Measurements from ENCODE around the gene FDX2. TPM values are rescaled to one million over a fixed set of nuclear protein-coding genes. Genes with fewer than 3 reads are reported as not detected.

The FDX2 gene
- total and polyA plus RNA-seq, 2 of the 13 experiments (the other 11 are each of a cell fraction or from before 2014, with no cell fraction given): 21.0 to 24.7 TPM

DNA sequence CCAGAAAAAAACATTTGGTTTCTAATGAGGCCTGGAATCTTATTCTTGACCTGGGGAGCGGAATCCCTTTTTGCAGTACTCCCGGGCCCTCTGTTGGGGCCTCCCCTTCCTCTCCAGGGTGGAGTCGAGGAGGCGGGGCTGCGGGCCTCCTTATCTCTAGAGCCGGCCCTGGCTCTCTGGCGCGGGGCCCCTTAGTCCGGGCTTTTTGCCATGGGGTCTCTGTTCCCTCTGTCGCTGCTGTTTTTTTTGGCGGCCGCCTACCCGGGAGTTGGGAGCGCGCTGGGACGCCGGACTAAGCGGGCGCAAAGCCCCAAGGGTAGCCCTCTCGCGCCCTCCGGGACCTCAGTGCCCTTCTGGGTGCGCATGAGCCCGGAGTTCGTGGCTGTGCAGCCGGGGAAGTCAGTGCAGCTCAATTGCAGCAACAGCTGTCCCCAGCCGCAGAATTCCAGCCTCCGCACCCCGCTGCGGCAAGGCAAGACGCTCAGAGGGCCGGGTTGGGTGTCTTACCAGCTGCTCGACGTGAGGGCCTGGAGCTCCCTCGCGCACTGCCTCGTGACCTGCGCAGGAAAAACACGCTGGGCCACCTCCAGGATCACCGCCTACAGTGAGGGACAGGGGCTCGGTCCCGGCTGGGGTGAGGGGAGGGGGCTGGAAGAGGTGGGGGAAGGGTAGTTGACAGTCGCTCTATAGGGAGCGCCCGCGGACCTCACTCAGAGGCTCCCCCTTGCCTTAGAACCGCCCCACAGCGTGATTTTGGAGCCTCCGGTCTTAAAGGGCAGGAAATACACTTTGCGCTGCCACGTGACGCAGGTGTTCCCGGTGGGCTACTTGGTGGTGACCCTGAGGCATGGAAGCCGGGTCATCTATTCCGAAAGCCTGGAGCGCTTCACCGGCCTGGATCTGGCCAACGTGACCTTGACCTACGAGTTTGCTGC lies 28.7 kb downstream of the FDX2 start, which contains the start of gene ICAM4 (continued):
- TF ChIP-seq, protein P1, sequence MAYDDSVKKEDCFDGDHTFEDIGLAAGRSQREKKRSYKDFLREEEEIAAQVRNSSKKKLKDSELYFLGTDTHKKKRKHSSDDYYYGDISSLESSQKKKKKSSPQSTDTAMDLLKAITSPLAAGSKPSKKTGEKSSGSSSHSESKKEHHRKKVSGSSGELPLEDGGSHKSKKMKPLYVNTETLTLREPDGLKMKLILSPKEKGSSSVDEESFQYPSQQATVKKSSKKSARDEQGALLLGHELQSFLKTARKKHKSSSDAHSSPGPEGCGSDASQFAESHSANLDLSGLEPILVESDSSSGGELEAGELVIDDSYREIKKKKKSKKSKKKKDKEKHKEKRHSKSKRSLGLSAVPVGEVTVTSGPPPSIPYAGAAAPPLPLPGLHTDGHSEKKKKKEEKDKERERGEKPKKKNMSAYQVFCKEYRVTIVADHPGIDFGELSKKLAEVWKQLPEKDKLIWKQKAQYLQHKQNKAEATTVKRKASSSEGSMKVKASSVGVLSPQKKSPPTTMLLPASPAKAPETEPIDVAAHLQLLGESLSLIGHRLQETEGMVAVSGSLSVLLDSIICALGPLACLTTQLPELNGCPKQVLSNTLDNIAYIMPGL (CRISPR knock-in tag; IDR thresholded peaks at IDR 0.05; ENCODE audit: borderline replicate concordance in 1 of 2, low read depth in 1 of 2): no peak
- TF ChIP-seq ZBTB26 (CRISPR knock-in tag; IDR thresholded peaks at IDR 0.05; ENCODE audit: borderline replicate concordance): 0 out of 2 replicates have a peak, but pooled peaks have one; percentile 14
- TF ChIP-seq RBFOX2 (IDR thresholded peaks at IDR 0.05; ENCODE audit: low read depth, low read length): peak; percentile 73
- peak; percentile 31 for TF ChIP-seq ISL2 (CRISPR knock-in tag; IDR thresholded peaks at IDR 0.05)
- TF ChIP-seq ZBTB1 (CRISPR knock-in tag; IDR thresholded peaks at IDR 0.05; ENCODE audit: borderline replicate concordance): no peak
- TF ChIP-seq HMGA1 (CRISPR knock-in tag; conservative IDR thresholded peaks at IDR 0.05): no peak
- peak; percentile 96 for TF ChIP-seq KDM2A (CRISPR knock-in tag; IDR thresholded peaks at IDR 0.05; ENCODE audit: borderline replicate concordance, low read depth)
- peak; percentile 29; the same call in 1 of the 2 replicates for TF ChIP-seq RXRA (CRISPR knock-in tag; IDR thresholded peaks at IDR 0.05)
- no peak for TF ChIP-seq SOX6 (IDR thresholded peaks at IDR 0.05)
- peak; percentile 28 for TF ChIP-seq SOX6 (CRISPR knock-in tag; IDR thresholded peaks at IDR 0.05)
- no peak for TF ChIP-seq THYN1 (CRISPR knock-in tag; IDR thresholded peaks at IDR 0.05; ENCODE audit: borderline replicate concordance, low read depth)
- no peak for TF ChIP-seq PRMT3 (CRISPR knock-in tag; IDR thresholded peaks at IDR 0.05; ENCODE audit: borderline replicate concordance, low read depth)
- no peak for TF ChIP-seq ZNF564 (CRISPR knock-in tag; IDR thresholded peaks at IDR 0.05)
- no peak for TF ChIP-seq ZNF296 (CRISPR knock-in tag; conservative IDR thresholded peaks at IDR 0.05)
- TF ChIP-seq BCL3 (CRISPR knock-in tag; IDR thresholded peaks at IDR 0.05): 0 out of 2 replicates have a peak, but pooled peaks have one; percentile 14
- no peak for TF ChIP-seq ZNF484 (CRISPR knock-in tag; IDR thresholded peaks at IDR 0.05; ENCODE audit: borderline replicate concordance, low read depth)
- TF ChIP-seq ZNF746 (CRISPR knock-in tag; IDR thresholded peaks at IDR 0.05): no peak
- TF ChIP-seq ZNF546 (CRISPR knock-in tag; conservative IDR thresholded peaks at IDR 0.05): no peak
- no peak for TF ChIP-seq ZNF615 (CRISPR knock-in tag; IDR thresholded peaks at IDR 0.05; ENCODE audit: borderline replicate concordance)
- TF ChIP-seq CCAR2 (optimal IDR thresholded peaks at IDR 0.05; ENCODE audit: low read depth, low read length): no peak
- peak; percentile 98 for TF ChIP-seq AGO1 (IDR thresholded peaks at IDR 0.05; ENCODE audit: low read depth, low read length, poor library complexity, severe bottlenecking)
- TF ChIP-seq YY1 (IDR thresholded peaks at IDR 0.05; ENCODE audit: insufficient read depth, insufficient replicate concordance, low read depth, low read length): no peak
- TF ChIP-seq ZNF552 (CRISPR knock-in tag; IDR thresholded peaks at IDR 0.05; ENCODE audit: borderline replicate concordance): no peak
